K562 (cell line): ENCODE results near the gene ZFP64. TPM values are rescaled to one million over a fixed set of nuclear protein-coding genes. Genes with fewer than 3 reads are reported as not detected.
A peak's percentile ranks its signal among the peaks of the same experiment; 100 is the strongest.

Source experiments
- C11orf30 ChIP-seq: fragments of 450-650 bp; IDR thresholded peaks from 2 replicates; pipeline ENCODE4 v1.6.1; 2016; ENCODE audit warnings: low read depth, mild to moderate bottlenecking
- CREM ChIP-seq: IDR thresholded peaks from 2 replicates; pipeline ENCODE4 v1.6.1; 2014; ENCODE audit warnings: antibody characterized with exemption, low read depth
- DIDO1 ChIP-seq: fragments of 450-650 bp; IDR thresholded peaks from 2 replicates; pipeline ENCODE4 v1.6.1; 2016; ENCODE audit warnings: low read depth, missing biosample characterization, missing genetic modification characterization
- ETV6 ChIP-seq, 3 experiments: fragments of 150-350 bp in 1 of 3; sonication (generic) in 1 of 3; formaldehyde crosslinking in 1 of 3; IDR thresholded peaks; 2 replicates each; pipeline versions ENCODE4 v1.6.1 to v1.8.0; 2014 to 2022; ENCODE audit warnings: borderline replicate concordance in 2 of 3, low read depth in 2 of 3, antibody characterized with exemption in 1 of 3, low read length in 1 of 3, mild to moderate bottlenecking in 1 of 3, missing genetic modification reagents in 1 of 3
- STAT5A ChIP-seq: IDR thresholded peaks from 2 replicates; pipeline ENCODE4 v1.6.1; 2012; ENCODE audit warnings: low read length, inconsistent platforms, borderline replicate concordance
- TBL1XR1 ChIP-seq, 2 experiments: IDR thresholded peaks; 2 replicates each; pipeline ENCODE4 v1.6.1; 2012; ENCODE audit warnings: improper control_type of control experiment in 2 of 2, low read length in 2 of 2, mild to moderate bottlenecking in 1 of 2
- TBP ChIP-seq: optimal IDR thresholded peaks from 2 replicates; pipeline ENCODE3; 2011; ENCODE audit warnings: low read depth, low read length, improper control_type of control experiment
- TCFL5 ChIP-seq: fragments of 250-450 bp; sonication (Bioruptor Pico); conservative IDR thresholded peaks from 2 replicates; pipeline ENCODE4 v1.6.1; 2021; ENCODE audit warnings: mild to moderate bottlenecking, moderate library complexity, matching md5 sums
- ZBTB26 ChIP-seq: fragments of 450-650 bp; formaldehyde crosslinking; IDR thresholded peaks from 2 replicates; pipeline ENCODE4 v1.4.0; 2022; ENCODE audit warnings: missing genetic modification characterization
- ZEB2 ChIP-seq: fragments of 450-650 bp; IDR thresholded peaks from 2 replicates; pipeline ENCODE4 v1.6.1; 2016
- ZNF282 ChIP-seq: sonication (generic); formaldehyde crosslinking; IDR thresholded peaks from 2 replicates; pipeline ENCODE4 v1.8.1; 2023; ENCODE audit warnings: missing genetic modification reagents
- ZNF316 ChIP-seq: fragments of 450-650 bp; IDR thresholded peaks from 2 replicates; pipeline ENCODE4 v1.6.1; 2016
- ZNF398 ChIP-seq: fragments of 250-450 bp; sonication (Bioruptor Pico); IDR thresholded peaks from 2 replicates; pipeline ENCODE4 v1.8.0; 2021; ENCODE audit warnings: moderate library complexity, mild to moderate bottlenecking, inconsistent platforms
- ZNF551 ChIP-seq: fragments of 250-450 bp; sonication (Bioruptor Pico); IDR thresholded peaks from 2 replicates; pipeline ENCODE4 v1.5.0; 2021; ENCODE audit warnings: mild to moderate bottlenecking, moderate library complexity
- ZNF766 ChIP-seq: fragments of 200-800 bp; sonication (Bioruptor generic); conservative IDR thresholded peaks from 2 replicates; pipeline ENCODE4 v1.6.1; 2016; ENCODE audit warnings: missing genetic modification characterization, missing compliant biosample characterization
- ZSCAN32 ChIP-seq: fragments of 450-650 bp; formaldehyde crosslinking; IDR thresholded peaks from 2 replicates; pipeline ENCODE4 v1.4.0; 2020; ENCODE audit warnings: mild to moderate bottlenecking, moderate library complexity
- polyA plus RNA-seq, 8 experiments: library from polyadenylated mRNA; depleted of rRNA in 4 of 8; stranded (reverse) in 5 of 8; unstranded in 3 of 8; fragments of >200 nt; fragmentation: Nextera tagmentation in 2 of 8; fragmentation: Illumina TruSeq in 1 of 8; extraction: Ambion mirVana in 2 of 8; extraction: Trizol in 1 of 8; gene quantifications; 2 replicates each; pipeline versions ENCODE4 v1.2.1 to v1.2.3, GENCODE V29; 2011 to 2014; ENCODE audit warnings: inconsistent platforms in 1 of 8, missing spikeins in 1 of 8
- total RNA-seq, 7 experiments: library from RNA; depleted of rRNA in 6 of 7; stranded (reverse); fragments of >200 nt in 6 of 7; fragmentation: Illumina TruSeq in 2 of 7; extraction: Trizol in 2 of 7; gene quantifications; 2 replicates each; pipeline versions ENCODE4 v1.2.1 to v1.2.3, GENCODE V29; 2011 to 2021; ENCODE audit warnings: low replicate concordance in 1 of 7
- TF ChIP-seq, protein P1 (sequence below): fragments of 200-800 bp; sonication (Bioruptor generic); IDR thresholded peaks from 2 replicates; pipeline ENCODE4 v1.6.1; 2016; ENCODE audit warnings: missing genetic modification characterization, missing compliant biosample characterization

Gene ZFP64
- total and polyA plus RNA-seq, 9 of the 15 experiments (the other 6 are each of a cell fraction or from before 2014, with no cell fraction given): 1.4 to 13.4 (median 7.0) TPM

- TF ChIP-seq ZNF551 (CRISPR knock-in tag) (no peak), CREM (peak; percentile 4; the same call in 1 of the 2 replicates), STAT5A (no peak), DIDO1 (tag) (no peak), ETV6 (IDR thresholded peaks at IDR 0.05; ENCODE audit: borderline replicate concordance in 1 of 2, low read depth in 2 of 2, low read length in 1 of 2) (no peak), ETV6 (CRISPR knock-in tag; IDR thresholded peaks at IDR 0.05; ENCODE audit: borderline replicate concordance) (no peak), ZNF398 (CRISPR knock-in tag) (no peak), ZEB2 (no peak; the same call in 1 of the 2 replicates), TCFL5 (CRISPR knock-in tag) (no peak), ZNF766 (CRISPR knock-in tag) (no peak), TBL1XR1 (IDR thresholded peaks at IDR 0.05; ENCODE audit: low read length in 2 of 2) (no peak), ZSCAN32 (CRISPR knock-in tag) (no peak), ZBTB26 (CRISPR knock-in tag) (no peak), TBP (peak; percentile 45), ZNF282 (CRISPR knock-in tag) (no peak), ZNF316 (no peak), C11orf30 (no peak)
- TF ChIP-seq, protein P1, sequence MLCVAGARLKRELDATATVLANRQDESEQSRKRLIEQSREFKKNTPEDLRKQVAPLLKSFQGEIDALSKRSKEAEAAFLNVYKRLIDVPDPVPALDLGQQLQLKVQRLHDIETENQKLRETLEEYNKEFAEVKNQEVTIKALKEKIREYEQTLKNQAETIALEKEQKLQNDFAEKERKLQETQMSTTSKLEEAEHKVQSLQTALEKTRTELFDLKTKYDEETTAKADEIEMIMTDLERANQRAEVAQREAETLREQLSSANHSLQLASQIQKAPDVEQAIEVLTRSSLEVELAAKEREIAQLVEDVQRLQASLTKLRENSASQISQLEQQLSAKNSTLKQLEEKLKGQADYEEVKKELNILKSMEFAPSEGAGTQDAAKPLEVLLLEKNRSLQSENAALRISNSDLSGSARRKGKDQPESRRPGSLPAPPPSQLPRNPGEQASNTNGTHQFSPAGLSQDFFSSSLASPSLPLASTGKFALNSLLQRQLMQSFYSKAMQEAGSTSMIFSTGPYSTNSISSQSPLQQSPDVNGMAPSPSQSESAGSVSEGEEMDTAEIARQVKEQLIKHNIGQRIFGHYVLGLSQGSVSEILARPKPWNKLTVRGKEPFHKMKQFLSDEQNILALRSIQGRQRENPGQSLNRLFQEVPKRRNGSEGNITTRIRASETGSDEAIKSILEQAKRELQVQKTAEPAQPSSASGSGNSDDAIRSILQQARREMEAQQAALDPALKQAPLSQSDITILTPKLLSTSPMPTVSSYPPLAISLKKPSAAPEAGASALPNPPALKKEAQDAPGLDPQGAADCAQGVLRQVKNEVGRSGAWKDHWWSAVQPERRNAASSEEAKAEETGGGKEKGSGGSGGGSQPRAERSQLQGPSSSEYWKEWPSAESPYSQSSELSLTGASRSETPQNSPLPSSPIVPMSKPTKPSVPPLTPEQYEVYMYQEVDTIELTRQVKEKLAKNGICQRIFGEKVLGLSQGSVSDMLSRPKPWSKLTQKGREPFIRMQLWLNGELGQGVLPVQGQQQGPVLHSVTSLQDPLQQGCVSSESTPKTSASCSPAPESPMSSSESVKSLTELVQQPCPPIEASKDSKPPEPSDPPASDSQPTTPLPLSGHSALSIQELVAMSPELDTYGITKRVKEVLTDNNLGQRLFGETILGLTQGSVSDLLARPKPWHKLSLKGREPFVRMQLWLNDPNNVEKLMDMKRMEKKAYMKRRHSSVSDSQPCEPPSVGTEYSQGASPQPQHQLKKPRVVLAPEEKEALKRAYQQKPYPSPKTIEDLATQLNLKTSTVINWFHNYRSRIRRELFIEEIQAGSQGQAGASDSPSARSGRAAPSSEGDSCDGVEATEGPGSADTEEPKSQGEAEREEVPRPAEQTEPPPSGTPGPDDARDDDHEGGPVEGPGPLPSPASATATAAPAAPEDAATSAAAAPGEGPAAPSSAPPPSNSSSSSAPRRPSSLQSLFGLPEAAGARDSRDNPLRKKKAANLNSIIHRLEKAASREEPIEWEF (CRISPR knock-in tag): no peak
These were observed 538 bp upstream of the ZFP64 start (continued) for GRCh38 chr20:52191916-52192718.
